HG03469 (cell line): Measurements from ENCODE around the gene MGRN1.
"Not testable (repeated sequence)": the region's sequence is repeated elsewhere in the genome, so short reads cannot be mapped to it uniquely, and the experiment has no call there.

Experiments
- ATAC-seq: cut with Tn5 transposase; IDR thresholded peaks from one replicate; pipeline ENCODE4 v1.9.1; 2021; ENCODE audit warnings: mild to moderate bottlenecking, moderate library complexity, moderate number of reproducible peaks; ENCODE audit not compliant: unreplicated experiment

The MGRN1 gene

DNA sequence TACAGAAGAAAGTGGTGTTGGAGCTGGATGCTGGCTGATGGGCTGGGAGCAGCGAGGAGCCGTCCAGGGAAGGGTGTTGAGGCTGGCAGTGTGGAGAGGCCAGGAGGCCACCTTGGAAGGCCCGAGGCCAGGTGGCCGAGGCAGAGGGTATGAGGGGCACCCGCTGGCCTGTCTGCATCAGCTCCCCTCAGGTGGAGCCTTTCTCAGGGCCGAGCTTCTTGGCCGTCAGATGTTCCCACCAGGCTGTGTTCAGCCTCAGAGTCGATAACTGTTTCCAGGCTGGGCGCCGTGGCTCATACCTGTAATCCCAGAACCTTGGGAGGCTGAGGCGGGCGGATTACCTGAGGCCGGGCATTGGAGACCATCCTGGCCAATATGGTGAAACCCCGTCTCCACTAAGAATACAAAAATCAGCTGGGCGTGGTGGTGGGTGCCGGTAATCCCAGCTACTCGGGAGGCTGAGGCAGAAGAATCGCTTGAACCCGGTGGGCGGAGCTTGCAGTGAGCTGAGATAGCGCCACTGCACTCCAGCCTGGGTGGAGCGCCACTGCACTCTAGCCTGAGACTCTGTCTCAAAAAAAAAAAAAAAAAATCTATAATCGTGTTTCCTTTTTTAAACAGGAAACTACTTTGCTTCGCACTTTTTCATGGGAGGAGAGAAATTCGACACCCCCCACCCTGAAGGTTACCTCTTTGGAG, 25.3 kb downstream of the MGRN1 start:
- ATAC-seq: no peak

DNA sequence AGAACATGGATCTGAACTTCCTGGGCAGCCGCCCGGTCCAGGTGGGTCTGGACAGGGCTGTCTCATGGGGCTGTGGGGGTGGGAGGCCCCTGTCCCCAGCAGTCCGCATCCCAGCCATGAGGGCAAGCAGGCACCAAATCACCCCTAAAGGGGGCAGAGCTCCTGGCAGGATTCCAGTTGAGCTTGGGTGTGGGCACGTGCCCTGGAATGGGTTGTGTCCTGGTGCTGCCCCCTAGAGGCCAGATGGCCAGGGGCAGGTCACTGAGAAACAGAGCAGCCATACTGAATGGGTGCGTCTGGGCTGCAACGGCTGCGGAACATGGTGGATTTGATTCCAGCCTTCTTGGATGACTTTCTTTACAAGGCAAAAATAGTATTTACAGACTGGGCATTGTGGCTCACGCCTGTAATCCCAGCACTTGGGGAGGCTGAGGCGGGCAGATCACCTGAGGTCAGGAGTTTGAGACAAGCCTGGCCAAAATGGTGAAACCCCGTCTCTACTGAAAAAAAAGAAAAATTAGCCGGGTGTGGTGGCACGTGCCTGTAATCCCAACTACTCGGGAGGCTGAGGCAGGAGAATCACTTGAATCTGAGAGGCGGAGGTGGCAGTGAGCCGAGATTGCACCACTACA, 25.9 kb downstream of the MGRN1 start:
- not testable (repeated sequence) for ATAC-seq

DNA sequence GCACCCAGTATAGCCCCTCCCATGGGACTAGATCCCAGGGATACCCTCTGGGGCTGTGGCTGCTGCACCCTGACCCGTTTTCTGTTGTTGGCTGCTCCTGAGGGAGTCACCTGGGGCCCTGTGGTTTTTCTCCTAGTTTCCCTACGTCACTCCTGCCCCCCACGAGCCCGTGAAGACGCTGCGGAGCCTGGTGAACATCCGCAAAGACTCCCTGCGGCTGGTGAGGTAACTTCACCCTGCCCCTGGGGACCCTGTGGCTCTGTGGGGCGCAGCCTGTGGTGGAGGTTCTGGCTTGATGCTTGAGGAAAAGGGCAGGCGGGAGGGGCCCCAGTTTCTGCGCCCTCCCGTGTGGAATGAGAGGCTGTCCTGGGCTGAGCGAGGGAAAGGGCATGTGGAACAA, 27.2 kb downstream of the MGRN1 start:
- no peak for ATAC-seq

DNA sequence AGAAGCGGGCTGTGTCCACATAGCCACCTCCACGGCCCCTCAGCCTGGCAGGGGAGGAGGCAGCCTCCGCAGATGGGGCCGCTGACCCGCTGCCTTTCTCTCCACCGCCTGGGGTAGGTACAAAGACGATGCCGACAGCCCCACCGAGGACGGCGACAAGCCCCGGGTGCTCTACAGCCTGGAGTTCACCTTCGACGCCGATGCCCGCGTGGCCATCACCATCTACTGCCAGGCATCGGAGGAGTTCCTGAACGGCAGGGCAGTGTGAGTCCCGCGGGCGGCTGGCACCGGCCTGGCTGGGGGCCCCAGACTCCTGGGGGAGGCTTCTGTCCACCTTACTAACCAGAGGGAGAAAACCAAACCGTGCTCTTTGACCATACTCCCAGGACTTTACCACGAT, 27.9 kb downstream of the MGRN1 start:
- ATAC-seq: no peak

DNA sequence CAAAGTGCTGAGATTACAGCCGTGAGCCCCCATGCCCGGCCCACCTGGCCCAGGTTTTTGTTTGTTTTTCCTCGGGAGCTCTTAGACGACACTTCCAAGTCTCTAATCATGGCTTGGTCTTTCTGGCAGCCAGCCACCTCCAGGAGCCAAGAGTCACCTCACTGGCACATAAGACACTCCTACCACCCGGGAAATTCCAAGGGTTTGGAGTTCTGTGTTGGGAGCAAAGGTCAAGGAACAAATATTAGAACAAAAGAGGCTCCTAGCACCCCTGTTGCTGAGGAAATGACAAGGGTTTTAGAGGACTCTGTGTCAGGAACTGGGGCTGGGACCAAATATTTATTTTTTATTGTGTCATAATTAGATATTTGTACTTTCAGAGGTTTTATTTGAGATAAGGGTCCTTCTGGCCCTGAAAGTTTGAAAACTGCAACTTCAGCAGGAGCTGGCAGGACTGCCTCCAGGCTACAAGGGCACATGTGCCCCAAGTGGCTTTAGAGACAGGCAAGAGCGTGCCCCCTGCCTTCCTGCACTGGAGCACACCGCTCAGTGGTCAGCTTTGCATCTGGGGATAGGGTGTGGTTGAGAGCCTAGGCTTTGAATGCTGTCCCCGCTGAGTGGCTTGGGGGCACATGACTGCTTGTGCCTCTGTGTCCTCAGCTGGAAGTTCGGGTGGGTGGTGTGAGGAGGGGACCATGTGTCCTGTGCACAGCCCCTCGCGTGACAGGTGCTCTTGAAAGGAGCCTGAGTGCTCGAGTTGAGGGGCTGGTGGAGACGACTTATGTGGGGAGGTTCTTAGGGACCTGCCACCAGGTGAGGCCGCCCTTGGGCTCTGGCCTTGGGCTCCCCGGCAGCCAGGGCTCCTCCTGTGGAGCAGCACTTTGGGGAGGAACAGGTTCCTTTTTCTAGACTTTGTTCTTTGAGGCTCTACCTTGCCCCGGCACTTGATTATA, 29.7 kb downstream of the MGRN1 start:
- ATAC-seq: no peak

DNA sequence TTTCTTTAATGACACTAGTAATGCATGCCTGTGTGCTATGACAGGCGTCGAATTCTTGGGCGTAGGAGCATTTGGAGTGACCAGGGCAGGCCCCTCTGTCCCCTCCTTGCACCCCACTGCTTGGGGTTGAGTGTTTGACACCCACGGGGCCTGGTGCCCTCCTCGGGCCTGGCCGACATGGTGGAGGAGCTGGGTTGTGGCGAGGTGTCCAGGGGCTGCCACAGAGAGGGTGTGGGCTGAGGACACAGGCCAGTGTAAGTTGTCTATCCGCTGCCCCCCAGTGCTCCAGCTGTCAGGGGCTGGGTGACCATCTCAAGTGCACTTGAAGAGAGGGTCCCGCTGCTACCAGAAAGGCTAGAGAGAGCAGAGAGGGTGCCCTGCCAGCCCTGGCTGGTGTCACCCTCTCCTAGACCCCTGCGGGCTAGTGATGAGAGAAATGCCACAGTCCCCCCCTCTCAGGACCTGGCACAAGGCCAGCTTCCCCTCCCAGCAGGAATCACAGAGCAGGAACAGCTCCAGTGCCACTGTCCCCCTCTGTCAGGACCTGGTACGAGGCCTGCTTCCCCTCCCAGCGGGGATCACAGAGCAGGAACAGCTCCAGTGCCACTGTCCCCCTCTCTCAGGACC, 30.5 kb downstream of the MGRN1 start:
- no peak for ATAC-seq

DNA sequence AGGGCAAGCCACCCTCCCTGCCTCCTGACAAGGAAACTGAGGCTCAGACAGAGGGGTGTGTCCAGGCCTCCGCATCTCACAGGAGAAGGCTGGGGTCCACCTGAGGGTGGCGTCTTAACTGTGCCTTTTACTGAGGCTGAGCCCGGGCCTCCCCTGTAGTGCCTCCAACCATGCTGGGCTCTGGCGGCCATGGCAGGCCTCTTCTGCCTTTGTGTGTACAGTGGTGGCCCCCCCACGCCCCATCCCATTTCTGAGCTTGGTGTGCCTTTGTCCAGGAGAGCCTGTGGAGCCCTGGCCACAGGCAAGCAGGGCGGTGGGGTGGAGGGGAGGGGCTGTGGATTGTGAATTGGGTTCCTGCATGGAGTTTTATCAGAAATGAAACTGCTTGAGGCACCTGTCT, 31.2 kb downstream of the MGRN1 start:
- ATAC-seq: no peak

DNA sequence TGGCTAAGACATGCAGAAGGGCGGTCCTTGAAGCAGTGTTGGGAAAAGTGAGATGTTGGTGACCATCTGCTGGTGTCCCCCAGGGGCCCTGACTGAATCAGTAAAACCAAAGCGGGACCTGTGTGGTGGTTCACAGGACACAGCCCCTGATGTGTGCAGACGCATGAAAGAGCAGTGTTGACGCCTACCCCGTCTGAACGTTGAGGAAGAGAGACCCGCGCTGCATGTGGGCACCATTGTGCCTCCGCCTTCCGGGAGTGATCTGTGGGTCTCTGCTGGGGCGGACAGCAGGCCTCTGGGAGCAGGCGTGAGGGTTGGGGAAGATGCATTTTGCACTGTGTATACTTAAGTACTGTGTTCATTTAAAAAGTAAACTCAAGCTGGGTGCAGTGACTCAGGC, 31.6 kb downstream of the MGRN1 start:
- ATAC-seq: no peak

DNA sequence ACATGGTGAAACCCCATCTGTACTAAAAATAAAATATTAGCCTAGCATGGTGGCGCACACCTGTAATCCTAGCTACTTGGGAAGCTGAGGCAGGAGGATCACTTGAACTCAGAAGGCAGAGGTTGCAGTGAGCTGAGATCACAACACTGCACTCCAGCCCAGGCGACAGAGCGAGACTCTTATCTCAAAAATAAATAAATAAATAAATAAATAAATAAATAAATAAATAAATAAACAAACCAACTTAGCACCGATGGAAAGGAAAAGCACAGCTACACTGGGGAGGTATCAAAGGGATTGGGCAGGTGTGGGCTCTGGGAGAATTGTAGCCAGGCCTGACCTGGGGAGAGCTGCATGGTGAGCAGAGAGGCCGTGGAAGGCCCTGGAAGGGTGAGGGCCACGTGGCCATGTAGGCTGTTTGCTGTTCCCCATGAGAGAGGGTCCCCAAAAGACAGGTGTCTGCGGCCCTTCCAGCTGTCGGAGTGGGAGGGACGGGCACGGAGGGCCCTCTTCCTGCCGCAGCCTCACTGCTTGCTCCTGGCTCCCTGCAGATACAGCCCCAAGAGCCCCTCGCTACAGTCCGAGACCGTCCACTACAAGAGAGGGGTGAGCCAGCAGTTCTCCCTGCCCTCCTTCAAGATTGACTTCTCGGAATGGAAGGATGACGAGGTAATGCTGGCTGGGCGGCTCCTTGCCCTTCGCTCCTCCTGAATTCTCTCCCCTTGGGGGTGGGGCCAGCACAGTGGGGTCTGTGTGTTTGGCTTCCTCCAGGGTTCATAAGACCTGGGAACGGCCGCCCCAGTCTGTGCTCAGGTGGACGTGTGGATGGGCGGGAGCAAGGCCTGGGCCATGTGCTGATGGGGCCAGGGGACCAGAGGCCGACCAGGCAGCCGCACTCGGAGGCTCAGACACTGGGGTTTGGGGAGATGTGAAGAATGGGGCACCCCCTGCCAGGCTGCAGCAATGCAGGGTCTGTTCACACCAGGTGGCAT, 32.4 kb downstream of the MGRN1 start:
- ATAC-seq: no peak

DNA sequence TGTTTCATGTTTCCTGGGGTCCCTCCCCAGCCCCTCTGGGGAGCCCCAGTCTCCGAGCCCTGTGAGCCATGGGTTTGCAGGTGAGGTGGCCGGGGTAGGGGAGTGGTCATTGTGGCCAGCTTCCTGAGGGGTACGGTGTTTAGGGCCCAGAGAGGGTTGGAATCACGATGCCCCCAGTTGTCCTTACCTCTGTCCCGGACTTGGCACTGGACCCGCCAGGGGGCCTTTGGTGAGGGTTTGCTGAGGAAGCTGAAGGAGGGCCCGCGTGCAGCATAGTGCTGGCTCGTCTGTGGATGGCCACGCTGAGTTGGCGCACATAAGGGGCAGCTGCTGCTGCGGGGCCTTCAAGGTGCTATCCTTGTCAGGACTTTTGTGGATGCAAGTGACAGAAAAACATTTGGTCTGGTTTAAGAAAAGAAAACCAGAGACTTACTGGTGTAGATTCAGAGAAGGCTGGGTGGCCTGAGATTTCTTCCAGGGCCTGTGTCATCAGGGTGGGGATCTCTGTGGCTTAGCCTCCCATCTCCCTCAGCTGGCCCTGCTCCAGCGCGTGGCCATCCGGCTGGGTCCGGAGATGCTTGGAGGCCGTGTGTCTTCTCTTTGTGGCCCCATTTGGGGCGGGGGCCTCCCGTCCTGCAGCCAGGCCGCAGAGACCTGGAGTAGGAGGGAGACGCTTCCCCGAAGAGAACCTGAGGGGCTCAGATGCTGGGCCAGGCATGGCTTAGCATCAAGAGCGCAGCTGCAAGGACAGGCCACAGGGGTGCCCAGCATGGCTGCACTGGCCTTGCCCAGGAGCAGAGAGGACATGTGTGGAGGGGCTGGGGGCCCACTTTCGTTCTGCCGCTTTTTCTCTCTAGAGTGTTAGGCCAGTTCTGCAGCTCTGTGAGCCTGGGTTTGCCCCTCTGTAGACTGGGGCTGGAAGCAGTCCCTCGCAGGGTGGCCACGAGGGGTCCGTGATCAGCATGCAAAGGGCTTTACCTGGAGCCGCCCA, 35.0 kb downstream of the MGRN1 start:
- no peak for ATAC-seq

DNA sequence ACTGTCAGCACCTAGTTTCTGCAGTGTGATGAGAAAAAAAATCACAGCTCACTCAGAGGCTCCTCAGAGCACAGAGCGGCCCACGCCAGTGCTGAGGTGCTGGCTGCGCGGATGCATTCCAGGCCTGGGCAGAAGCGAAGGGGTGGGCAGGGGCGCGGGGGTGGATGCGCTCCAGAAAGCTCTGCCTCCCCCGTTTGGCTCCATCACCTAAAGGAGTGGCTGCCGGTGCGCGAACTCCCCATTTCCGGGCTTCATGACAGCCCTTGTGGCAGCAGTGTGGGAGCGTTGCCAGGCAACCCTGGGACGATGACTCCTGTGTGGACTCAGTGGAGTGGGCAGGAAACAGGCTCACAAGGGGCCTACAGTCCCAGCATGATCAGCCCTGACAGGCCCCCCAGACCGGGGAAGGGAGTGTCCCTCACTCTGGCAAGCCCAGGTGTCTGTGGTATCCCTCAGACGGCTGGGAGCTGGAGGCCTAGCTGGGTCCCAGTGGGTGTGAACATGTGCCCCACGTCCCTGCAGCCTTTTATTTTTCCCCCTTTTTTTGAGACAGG, 35.9 kb downstream of the MGRN1 start:
- ATAC-seq: no peak

DNA sequence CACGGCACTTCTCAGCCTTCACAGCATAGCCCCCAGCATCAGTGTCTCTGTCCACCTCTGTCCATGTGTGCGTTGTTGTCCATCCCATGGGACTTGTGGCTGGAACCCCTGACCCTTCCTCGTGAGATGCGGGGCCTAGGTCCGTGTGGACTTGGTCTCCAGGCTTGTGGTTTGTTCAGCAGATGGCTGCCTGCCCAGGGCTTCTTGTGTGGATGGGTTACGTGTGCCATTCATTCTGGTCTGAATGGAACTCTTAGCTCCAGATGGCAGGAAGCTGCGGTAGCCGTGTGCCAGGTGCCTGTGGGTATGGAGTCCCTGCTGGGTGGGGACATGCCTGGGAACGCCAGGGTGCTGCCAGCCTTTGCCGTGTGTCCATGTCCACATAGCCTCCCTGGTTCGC, 37.0 kb downstream of the MGRN1 start:
- ATAC-seq: no peak

DNA sequence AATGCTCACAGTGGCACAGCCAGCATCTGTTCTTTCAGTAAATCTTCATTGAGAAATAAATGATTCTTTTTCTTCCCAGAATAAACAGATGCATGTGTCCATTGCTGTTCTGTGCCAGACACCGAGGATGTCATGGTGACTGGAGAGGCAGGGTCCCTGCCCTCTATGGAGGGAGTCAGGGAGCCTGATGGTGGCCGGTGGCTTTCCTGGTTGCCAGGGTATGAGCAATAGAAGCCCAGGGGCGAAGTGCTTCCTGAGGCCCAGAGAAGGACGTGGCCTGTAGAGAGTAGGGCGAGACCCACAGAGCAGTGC, 38.8 kb downstream of the MGRN1 start:
- no peak for ATAC-seq

DNA sequence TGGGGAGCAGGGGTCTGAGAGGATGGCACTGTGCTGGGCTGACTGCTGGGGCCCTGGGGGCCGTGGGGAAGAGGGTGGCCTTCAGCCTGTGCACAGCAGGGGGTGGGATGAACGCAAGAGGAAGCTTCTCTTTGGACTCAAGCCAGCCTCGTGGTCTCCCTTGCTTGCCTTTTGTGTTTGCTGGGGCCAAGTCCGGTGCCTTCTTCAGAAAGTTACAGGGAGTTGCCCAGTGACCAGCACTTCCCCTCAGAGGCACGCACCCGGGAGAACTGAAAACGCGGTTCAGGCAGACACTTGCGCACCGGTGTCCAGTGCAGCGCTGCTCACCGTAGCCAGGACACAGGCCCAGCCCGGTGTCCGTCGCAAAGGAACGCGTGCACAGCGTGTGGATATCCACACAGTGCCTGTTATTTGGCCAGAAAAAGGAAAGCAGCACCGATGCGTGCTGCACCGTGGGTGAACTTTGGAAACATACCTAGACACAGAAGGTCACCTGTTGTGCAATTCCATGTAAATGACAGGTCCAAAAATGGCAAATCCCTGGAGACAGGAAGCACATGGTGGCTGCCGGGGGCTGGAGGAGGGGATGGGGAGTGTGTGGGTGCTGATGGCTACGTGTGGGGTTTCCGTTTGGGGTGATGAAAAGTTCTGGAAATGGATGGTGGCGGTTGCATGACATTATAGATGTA, 39.3 kb downstream of the MGRN1 start:
- no peak for ATAC-seq

DNA sequence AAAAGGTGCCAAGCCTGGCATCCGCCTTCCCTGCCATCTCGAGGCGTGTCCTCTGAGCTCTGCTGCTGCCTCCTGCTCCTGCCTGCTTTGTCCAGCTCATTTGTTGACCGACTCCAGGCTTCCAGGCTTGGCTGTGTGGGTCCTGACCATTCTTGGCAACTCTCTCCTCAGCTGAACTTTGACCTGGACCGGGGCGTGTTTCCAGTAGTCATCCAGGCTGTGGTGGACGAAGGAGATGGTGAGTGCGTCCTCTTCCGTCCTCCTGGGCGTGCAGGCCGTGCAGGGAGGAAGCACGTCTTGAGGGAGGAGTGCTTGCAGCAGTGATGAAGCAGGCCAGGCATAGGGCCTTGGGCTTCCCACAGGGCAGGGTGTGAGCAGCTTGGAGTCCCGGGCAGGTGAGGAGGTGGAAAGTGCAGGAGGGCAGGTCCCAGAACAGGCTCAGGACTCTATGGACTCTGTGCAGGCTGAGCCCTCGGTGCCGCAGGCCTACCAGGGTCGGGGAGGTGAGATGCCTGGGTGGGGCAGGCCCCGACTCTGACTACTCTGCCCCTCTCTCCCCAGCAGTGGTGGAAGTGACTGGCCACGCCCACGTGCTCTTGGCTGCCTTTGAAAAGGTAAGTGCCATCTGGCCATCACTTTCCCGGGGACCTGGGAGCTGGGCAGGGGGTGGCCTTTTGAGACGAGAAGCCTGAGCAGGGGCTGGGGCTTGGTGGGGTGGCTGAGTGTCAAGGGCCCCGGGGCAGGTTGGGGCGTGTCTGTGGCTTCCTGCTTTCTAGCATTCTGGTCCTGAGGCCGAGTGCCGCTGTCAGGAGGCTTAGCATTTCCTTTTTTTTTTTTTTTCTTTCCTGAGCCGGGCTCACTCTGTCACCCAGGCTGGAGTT, 40.2 kb downstream of the MGRN1 start:
- ATAC-seq: no peak

DNA sequence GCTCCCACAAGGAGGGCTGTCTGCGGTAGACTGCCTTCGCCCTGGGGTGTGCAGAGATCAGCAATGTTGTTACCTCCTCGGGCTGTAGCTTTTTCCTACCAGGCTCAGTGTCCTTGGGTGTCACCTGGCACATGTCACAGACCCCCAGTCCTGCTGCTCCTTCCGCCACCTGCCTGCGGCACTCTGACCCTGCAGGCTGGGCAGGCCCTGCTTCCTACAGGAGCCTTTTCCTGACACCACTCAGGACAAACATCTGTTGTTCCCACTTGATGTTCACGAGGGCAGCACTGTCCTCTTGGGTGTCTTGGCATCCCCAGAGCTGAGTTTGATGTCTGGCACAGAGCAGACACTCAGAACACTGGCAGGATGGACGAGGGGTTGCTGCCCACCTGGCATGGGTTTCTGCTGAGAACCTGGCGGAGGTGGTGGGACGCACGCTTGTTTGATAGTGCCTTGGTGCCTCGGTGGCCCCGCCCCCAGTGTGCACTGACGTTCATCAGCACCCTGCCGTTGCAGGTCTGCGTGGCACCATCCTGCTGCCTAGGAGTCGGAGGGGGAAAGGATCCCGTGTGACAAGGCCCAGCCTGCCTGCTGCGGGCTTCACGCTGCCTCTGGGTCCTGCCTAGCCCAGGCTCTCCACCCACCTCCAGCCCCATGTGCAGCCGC, 42.0 kb downstream of the MGRN1 start:
- ATAC-seq: no peak
